HG02642 (cell line): ENCODE results near the gene PHF14.
"Not testable (repeated sequence)": the region's sequence is repeated elsewhere in the genome, so short reads cannot be mapped to it uniquely, and the experiment has no call there.

Experiments
- ATAC-seq: cut with Tn5 transposase; IDR thresholded peaks from one replicate; pipeline ENCODE4 v1.9.1; 2021; ENCODE audit warnings: mild to moderate bottlenecking; ENCODE audit not compliant: unreplicated experiment, poor library complexity

PHF14 gene

GRCh38 chr7:10977113-10977512 is 3.4 kb downstream of the PHF14 start:
- ATAC-seq, result no peak

DNA sequence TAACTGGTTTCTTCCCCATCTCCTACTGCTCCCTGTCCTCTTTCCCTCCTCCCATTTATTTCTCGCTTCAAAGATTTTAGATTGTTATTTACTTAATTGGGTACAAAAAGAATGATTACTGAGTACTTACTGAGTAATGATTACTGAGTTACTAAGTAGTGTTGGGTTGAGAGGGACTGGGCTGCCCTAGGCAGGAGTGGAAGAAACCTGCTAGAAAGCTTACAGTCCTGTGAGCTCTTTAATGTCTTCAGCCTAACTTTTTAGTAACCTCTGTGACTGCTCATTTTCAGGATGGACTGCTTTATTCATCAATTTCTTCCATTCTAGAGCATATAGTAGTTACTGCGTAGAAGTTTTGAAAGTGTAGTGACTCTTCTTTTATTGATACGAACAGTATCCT is 7.6 kb downstream of the PHF14 start:
- ATAC-seq, result no peak

DNA sequence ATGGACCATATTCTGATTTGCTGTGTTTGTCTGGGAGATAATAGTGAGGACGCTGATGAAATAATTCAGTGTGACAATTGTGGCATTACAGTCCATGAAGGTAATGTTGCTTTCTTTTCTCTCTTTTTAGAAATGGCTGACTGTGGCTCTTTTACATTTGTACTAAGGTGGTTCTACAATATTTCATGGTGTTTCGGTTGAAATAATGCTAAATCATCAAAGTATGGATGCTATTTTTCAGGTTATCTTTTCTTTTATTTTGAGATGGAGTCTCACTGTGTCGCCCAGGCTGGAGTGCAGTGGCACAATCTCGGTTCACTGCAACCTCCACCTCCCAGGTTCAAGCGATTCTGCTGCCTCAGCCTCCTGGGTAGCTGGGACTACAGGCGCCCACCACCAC is 17.1 kb downstream of the PHF14 start:
- not testable (repeated sequence) for ATAC-seq

GRCh38 chr7:10995482-10996166 is 22.0 kb downstream of the PHF14 start:
- ATAC-seq, result not testable (repeated sequence)

DNA sequence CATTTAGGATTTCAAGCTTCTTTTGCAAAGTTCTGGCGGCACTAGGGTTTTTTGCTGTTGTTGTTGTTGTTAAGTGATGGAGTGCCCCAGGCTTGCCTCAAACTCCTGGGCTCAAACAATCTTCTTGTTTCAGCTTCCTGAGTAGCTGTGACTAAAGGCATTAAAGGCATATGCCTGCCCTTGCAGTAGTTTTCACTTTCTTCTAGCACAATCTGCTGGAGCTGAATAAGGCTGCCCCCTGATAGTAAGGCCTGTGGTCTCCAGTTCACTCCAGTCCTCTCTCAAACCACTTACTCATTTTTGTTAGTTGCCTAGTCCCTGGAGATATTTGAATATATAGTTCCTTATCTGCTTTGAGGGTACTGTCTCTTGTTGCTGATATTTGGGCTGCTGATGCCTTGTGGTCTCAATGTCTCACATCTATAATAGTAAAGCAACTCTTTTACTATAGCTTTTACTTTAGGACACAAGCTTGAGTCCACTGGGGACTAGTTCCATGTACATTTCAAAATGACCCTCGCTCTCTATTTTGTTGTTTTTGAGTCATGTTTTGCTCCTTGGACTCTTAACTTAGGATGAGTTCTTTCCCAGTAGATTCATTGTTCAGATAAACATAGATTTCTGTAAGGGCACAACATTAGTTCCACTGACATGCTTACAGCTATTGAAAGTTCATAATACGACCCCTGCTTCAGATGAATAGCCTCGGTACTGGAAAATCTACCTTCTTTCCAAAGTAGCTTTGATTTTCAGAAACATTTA is 25.5 kb downstream of the PHF14 start:
- ATAC-seq, result peak; percentile 57

DNA sequence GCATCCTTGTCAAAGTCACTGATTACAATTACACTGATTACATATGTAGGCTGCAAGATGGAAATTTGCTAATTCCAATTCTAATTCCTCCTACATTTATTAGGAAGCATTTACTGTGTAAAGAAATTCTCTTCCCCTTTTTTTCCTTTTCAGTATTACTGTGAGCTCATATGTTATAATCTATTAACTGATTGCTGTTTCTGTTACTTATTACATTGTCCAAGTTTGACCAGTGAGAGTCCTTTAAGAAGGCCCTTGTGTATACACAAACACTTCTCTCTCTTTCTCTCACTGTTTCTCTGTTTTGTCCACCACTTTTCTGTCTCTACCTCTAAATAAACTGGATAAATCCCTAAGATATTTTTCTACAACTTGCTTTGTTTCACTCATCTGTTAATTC is 31.5 kb downstream of the PHF14 start:
- ATAC-seq, result no peak

GRCh38 chr7:11006291-11006690 is 32.6 kb downstream of the PHF14 start:
- no peak for ATAC-seq

GRCh38 chr7:11009631-11010030 is 36.0 kb downstream of the PHF14 start:
- ATAC-seq, result no peak

DNA sequence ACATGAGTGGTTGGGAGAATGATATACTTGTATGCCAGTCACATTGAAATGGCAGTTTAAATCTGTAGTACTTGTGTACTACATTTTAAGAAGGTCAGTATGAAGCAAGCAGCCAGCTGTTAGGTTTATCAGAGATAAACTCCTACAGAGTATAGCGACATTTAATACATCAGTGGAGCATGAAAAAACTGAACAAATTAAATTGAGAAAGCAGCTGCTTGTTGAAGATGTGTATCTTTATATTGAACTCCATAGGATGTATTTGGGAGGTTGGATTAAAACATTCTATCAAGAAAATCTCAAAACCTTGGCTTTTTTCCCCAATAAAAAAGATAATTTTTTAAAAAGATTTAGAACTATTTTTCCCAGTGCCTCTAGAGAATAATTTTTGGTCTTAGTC is 47.8 kb downstream of the PHF14 start:
- ATAC-seq, result no peak

GRCh38 chr7:11026452-11027359 is 53.0 kb downstream of the PHF14 start:
- ATAC-seq, result no peak

- ATAC-seq, result no peak
Measured at GRCh38 chr7:11035661-11036060, 62.0 kb downstream of the PHF14 start.

GRCh38 chr7:11039974-11040373 is 66.3 kb downstream of the PHF14 start:
- ATAC-seq, result no peak

DNA sequence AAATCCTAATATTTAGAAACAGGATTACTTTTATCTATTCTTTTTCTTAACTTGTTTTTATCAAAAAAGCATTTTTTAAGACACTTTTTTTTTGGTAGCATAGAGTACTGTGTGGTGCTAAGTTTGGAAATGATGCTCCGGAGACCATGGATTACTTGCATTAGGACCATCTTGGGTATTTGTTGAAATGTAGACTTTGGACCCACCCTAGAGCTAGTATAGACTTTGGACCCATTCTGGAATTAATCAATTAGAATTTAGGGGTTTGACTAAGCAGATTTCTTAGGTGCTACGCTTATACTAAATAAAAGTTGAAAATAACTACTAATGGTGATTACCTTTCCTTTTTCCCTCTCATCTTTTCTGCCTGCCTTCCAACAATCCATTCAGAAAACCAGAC is 80.4 kb downstream of the PHF14 start:
- ATAC-seq, result no peak

DNA sequence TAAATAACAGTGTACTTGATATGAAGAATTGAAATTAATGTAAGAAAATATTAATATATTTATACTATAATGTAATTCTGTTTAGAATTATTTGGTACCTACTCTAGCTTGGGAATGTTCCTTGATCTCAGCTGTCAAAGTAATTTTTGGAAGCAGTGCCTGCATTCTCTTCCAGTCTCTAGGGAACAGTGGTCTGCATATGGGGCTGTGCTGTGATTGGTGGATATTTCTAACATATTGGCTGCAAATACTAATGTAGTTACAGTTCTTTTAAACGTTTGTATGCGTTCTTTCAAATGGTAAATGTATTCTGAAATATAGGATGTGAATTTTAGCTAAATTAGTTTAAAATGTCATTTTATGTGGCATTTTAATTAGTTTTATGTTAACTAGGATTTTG is 87.2 kb downstream of the PHF14 start:
- ATAC-seq, result no peak

- no peak for ATAC-seq
Measured at GRCh38 chr7:11062110-11062509, 88.4 kb downstream of the PHF14 start.

DNA sequence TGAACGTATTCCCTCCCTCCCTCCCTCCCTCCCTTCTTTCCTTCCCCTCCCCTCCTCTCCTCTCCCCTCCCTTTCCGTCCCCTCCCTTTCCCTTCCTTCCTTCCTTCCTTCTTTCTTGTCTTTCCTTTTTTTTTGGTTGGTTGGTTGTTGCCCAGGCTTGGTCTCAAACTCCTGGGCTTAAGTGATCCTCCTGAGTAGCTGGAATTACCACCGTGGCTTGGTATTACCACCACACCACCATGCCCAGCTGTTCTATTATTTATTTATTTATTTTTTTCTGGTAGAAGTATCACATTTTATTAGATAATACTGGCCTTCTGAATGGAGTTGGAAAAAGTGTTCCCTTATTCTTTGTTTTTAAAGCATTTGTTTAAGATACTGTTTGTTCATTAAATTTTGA is 95.9 kb downstream of the PHF14 start:
- ATAC-seq, result no peak

GRCh38 chr7:11077816-11078215 is 104.1 kb downstream of the PHF14 start:
- ATAC-seq, result no peak

DNA sequence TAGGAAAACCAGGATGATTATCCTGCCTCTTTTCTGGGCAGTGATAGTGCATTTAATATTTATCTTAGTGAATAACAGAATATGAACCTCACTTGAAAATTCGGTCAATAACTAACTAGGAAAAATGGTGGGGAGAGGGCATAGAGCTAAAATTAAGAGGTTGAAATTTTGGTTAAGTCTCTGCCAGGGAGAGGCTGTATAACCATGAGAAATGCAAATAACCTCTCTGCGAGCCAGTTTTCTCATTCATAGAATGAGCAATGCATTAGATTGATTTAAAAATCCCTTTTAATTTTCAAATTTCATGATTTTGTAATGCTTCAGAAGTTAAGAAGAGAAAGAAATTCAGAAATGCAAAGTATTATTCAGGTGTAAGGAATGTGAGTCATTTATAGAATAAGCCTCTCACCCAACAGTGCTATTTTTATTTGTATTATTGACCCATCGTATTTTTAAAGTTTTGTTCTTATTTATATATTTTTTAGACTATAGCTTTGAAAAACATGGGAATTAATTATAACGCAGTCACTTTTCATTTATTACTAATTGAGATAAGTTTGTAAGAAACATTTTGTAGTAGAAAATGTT is 104.7 kb downstream of the PHF14 start:
- ATAC-seq, result no peak

- no peak for ATAC-seq
Measured at GRCh38 chr7:11079907-11080306, 106.2 kb downstream of the PHF14 start.

DNA sequence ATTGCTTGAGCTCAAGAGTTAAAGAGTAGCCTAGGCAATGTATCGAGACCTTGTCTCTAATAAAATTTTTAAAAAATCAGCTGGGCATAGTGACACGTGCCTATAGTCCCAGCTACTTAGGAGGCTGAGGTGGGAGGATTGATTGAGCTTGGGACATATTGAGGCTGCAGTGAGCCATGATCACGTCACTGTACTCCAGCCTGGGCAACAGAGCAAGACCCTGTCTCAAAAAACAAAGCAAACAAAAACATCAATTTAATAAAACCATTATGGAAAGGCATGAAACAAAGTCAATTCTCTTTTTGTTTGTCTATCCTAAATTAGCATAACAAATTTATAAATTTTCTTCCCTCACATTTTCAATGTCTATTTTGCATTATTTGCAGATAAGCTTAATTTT is 108.4 kb downstream of the PHF14 start:
- no peak for ATAC-seq
